Liver (tissue), 9 donors: Measurements from ENCODE around the gene ZNF785. TPM values are rescaled to one million over a fixed set of nuclear protein-coding genes. Genes with fewer than 3 reads are reported as not detected.

Source experiments
- DNase-seq: peaks from one replicate; pipeline ENCODE4 v3.0.0-alpha.2; 2017; ENCODE audit warnings: low spot score
- H3K27ac ChIP-seq, 2 donors: one replicate each; pipeline ENCODE4 v1.7.0; 2013; ENCODE audit warnings: inconsistent platforms in 2 of 2, low read length in 2 of 2, control low read depth in 1 of 2, low read depth in 1 of 2, mild to moderate bottlenecking in 1 of 2
- H3K27me3 ChIP-seq, 4 donors: one replicate each; pipeline versions ENCODE4 v1.6.1 to v1.7.0; 2013; ENCODE audit warnings: low read length in 3 of 4, inconsistent platforms in 1 of 4, mild to moderate bottlenecking in 1 of 4, moderate library complexity in 1 of 4; ENCODE audit not compliant: control insufficient read depth in 4 of 4, insufficient read depth in 4 of 4
- H3K36me3 ChIP-seq, 4 donors: one replicate each; pipeline versions ENCODE4 v1.6.1 to v1.7.0; 2013; ENCODE audit warnings: low read length in 3 of 4, mild to moderate bottlenecking in 3 of 4, low read depth in 1 of 4, moderate library complexity in 1 of 4; ENCODE audit not compliant: control insufficient read depth in 4 of 4, insufficient read depth in 3 of 4
- H3K4me1 ChIP-seq, 4 donors: one replicate each; pipeline versions ENCODE4 v1.6.1 to v1.7.0; 2013; ENCODE audit warnings: low read length in 3 of 4, mild to moderate bottlenecking in 3 of 4, moderate library complexity in 1 of 4; ENCODE audit not compliant: control insufficient read depth in 4 of 4, insufficient read depth in 4 of 4
- H3K4me3 ChIP-seq, 3 donors: one replicate each; pipeline versions ENCODE4 v1.6.1 to v1.7.0; 2013; ENCODE audit warnings: low read length in 3 of 3, control low read depth in 1 of 3, low read depth in 1 of 3, mild to moderate bottlenecking in 1 of 3
- H3K9ac ChIP-seq, 2 donors: one replicate each; pipeline ENCODE4 v1.7.0; 2013; ENCODE audit warnings: low read length in 2 of 2, mild to moderate bottlenecking in 2 of 2, moderate library complexity in 2 of 2, control low read depth in 1 of 2, low read depth in 1 of 2
- H3K9me3 ChIP-seq, 4 donors: one replicate each; pipeline versions ENCODE4 v1.6.1 to v1.7.0; 2013; ENCODE audit warnings: low read length in 3 of 4; ENCODE audit not compliant: control insufficient read depth in 4 of 4
- EGR1 ChIP-seq, 2 donors: IDR thresholded peaks; 2 replicates each; pipeline ENCODE4 v1.6.1; 2016 to 2018; ENCODE audit warnings: antibody characterized with exemption in 2 of 2, low read depth in 2 of 2
- FOXA1 ChIP-seq: IDR thresholded peaks from 2 replicates; pipeline ENCODE4 v1.6.1; 2016; ENCODE audit warnings: antibody characterized with exemption
- FOXA2 ChIP-seq: IDR thresholded peaks from 2 replicates; pipeline ENCODE4 v1.6.1; 2016; ENCODE audit warnings: antibody characterized with exemption
- GABPA ChIP-seq, 2 donors: IDR thresholded peaks in 1 of 2; conservative IDR thresholded peaks in 1 of 2; 2 replicates each; pipeline ENCODE4 v1.6.1; 2016; ENCODE audit warnings: antibody characterized with exemption in 2 of 2, mild to moderate bottlenecking in 1 of 2, moderate library complexity in 1 of 2
- HNF4A ChIP-seq, 2 donors: conservative IDR thresholded peaks; 2 replicates each; pipeline ENCODE4 v1.6.1; 2016; ENCODE audit warnings: antibody characterized with exemption in 2 of 2, mild to moderate bottlenecking in 2 of 2
- HNF4G ChIP-seq: IDR thresholded peaks from 2 replicates; pipeline ENCODE4 v1.6.1; 2016; ENCODE audit warnings: antibody characterized with exemption
- NR2F2 ChIP-seq: IDR thresholded peaks from 2 replicates; pipeline ENCODE4 v1.6.1; 2016; ENCODE audit warnings: antibody characterized with exemption
- RAD21 ChIP-seq, 2 donors: IDR thresholded peaks; 2 replicates each; pipeline ENCODE4 v1.6.1; 2016; ENCODE audit warnings: antibody characterized with exemption in 2 of 2, mild to moderate bottlenecking in 2 of 2
- RXRA ChIP-seq, 2 donors: IDR thresholded peaks; 2 replicates each; pipeline ENCODE4 v1.6.1; 2017 to 2018; ENCODE audit warnings: antibody characterized with exemption in 2 of 2, mild to moderate bottlenecking in 1 of 2
- SP1 ChIP-seq: IDR thresholded peaks from 2 replicates; pipeline ENCODE4 v1.6.1; 2018; ENCODE audit warnings: antibody characterized with exemption, mild to moderate bottlenecking
- TAF1 ChIP-seq: conservative IDR thresholded peaks from 2 replicates; pipeline ENCODE4 v1.6.1; 2016; ENCODE audit warnings: antibody characterized with exemption, mild to moderate bottlenecking
- YY1 ChIP-seq: IDR thresholded peaks from 2 replicates; pipeline ENCODE4 v1.6.1; 2016; ENCODE audit warnings: antibody characterized with exemption, mild to moderate bottlenecking
- WGBS: extraction: QIAGEN DNeasy Blood & Tissue Kit; methylation state at CpG from one replicate; pipeline ENCODE4 v1.1.7; 2013; 5-methylcytosine and 5-hydroxymethylcytosine counted together
- polyA plus RNA-seq, 2 donors: library from polyadenylated mRNA; stranded (reverse) in 1 of 2; unstranded in 1 of 2; fragments of 200-250 nt in 1 of 2; fragments of >200 nt in 1 of 2; fragmentation: Nextera tagmentation in 1 of 2; extraction: Ambion mirVana in 1 of 2; gene quantifications; one replicate each; pipeline versions ENCODE4 v1.2.1 to v1.2.3, GENCODE V29; 2013 to 2015
- total RNA-seq, 2 donors: library from RNA; depleted of rRNA; stranded (reverse); fragments of >200 nt; gene quantifications; one replicate each; pipeline ENCODE4 v1.2.3, GENCODE V29; 2014
- TF ChIP-seq, protein P1 (sequence below): IDR thresholded peaks from 2 replicates; pipeline ENCODE4 v1.6.1; 2016; ENCODE audit warnings: antibody characterized with exemption
- TF ChIP-seq, protein P2 (sequence below): fragments of 150-350 bp; IDR thresholded peaks from 2 replicates; pipeline ENCODE4 v1.5.1; 2017; ENCODE audit warnings: improper control_type of control experiment, low read depth, low read length; ENCODE audit not compliant: missing input control
- TF ChIP-seq, protein P3 (sequence below): IDR thresholded peaks from 2 replicates; pipeline ENCODE4 v1.6.1; 2016; ENCODE audit warnings: antibody characterized with exemption, mild to moderate bottlenecking
- TF ChIP-seq, protein P4 (sequence below): IDR thresholded peaks from 2 replicates; pipeline ENCODE4 v1.6.1; 2016; ENCODE audit warnings: antibody characterized with exemption
- donor health status: healthy.
- donor health status: healthy.
- donor health status: healthy.
- donor health status: healthy.
- donor health status: healthy.

The ZNF785 gene
- total and polyA plus RNA-seq, 4 donors, result 1.8 to 5.9 (median 3.3) TPM

DNA sequence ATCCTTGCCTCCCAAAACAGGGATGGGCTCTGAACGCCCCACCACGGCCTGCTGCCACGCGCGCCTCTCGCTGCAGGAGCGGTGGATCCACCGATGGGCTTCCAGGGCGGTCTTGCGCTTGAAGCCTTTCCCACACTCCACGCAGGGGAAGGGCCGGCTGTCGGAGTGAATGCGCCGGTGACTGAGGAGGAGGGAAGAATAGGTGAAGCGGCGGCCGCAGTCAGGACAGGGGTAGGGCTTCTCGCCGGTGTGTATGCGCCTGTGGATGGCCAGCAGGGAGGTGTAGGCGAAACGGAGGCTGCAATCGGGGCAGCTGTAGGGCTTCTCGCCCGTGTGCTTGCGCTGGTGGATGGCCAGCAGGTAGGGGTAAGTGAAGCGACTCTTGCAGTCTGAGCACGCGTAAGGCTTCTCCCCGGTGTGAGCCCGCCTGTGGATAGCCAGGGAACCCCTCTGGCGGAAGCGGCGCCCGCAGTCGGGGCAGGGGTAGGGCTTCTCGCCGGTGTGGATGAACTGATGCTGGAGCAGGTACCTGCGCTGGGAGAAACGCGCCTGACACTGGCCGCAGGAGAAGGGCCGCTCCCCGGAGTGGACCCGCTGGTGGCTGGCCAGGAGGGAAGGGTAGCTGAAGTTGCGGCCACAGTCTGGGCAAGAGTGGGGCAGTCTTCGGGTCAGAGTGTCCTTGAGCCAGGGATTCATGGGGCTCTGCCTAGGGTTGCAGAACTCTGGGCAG, 2.7 kb downstream of the ZNF785 start (continued):
- TF ChIP-seq, protein P1, sequence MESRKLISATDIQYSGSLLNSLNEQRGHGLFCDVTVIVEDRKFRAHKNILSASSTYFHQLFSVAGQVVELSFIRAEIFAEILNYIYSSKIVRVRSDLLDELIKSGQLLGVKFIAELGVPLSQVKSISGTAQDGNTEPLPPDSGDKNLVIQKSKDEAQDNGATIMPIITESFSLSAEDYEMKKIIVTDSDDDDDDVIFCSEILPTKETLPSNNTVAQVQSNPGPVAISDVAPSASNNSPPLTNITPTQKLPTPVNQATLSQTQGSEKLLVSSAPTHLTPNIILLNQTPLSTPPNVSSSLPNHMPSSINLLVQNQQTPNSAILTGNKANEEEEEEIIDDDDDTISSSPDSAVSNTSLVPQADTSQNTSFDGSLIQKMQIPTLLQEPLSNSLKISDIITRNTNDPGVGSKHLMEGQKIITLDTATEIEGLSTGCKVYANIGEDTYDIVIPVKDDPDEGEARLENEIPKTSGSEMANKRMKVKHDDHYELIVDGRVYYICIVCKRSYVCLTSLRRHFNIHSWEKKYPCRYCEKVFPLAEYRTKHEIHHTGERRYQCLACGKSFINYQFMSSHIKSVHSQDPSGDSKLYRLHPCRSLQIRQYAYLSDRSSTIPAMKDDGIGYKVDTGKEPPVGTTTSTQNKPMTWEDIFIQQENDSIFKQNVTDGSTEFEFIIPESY, result no peak
- no peak for TF ChIP-seq HNF4A (conservative IDR thresholded peaks at IDR 0.05)
- TF ChIP-seq SP1, result no peak
- no peak for TF ChIP-seq EGR1 (IDR thresholded peaks at IDR 0.05; ENCODE audit: low read depth in 2 of 2)
- no peak for TF ChIP-seq HNF4G
- no peak for TF ChIP-seq RAD21 (IDR thresholded peaks at IDR 0.05)
- TF ChIP-seq RXRA (IDR thresholded peaks at IDR 0.05), result no peak

DNA sequence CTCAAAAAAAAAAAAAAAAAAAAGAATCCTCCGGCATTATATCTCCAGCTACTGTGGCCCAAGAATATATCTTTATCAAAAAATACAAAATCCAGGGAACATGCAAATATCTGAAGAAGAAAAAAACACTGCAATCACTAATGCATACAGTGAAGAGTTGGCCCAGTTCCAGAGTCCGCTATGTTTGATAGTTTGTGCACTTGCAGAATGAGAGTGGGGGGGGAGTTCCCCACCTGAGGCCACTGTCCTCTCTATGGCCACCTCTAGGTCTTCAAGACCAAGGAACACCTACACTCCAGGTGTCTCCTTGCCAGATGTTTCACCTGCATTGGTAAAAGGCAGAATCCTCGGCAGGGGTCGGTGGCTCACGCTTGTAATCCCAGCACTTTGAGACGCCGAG, 4.0 kb downstream of the ZNF785 start:
- no peak for TF ChIP-seq HNF4G
- TF ChIP-seq GABPA (IDR thresholded peaks at IDR 0.05 in 1 of 2, conservative IDR thresholded peaks at IDR 0.05 in 1 of 2), result no peak
- no peak for TF ChIP-seq RAD21 (IDR thresholded peaks at IDR 0.05)
- no peak for TF ChIP-seq RXRA (IDR thresholded peaks at IDR 0.05)
- TF ChIP-seq FOXA1, result no peak
- TF ChIP-seq NR2F2, result no peak
- TF ChIP-seq, protein P2, sequence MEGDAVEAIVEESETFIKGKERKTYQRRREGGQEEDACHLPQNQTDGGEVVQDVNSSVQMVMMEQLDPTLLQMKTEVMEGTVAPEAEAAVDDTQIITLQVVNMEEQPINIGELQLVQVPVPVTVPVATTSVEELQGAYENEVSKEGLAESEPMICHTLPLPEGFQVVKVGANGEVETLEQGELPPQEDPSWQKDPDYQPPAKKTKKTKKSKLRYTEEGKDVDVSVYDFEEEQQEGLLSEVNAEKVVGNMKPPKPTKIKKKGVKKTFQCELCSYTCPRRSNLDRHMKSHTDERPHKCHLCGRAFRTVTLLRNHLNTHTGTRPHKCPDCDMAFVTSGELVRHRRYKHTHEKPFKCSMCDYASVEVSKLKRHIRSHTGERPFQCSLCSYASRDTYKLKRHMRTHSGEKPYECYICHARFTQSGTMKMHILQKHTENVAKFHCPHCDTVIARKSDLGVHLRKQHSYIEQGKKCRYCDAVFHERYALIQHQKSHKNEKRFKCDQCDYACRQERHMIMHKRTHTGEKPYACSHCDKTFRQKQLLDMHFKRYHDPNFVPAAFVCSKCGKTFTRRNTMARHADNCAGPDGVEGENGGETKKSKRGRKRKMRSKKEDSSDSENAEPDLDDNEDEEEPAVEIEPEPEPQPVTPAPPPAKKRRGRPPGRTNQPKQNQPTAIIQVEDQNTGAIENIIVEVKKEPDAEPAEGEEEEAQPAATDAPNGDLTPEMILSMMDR, result no peak
- no peak for TF ChIP-seq TAF1
- TF ChIP-seq, protein P3, sequence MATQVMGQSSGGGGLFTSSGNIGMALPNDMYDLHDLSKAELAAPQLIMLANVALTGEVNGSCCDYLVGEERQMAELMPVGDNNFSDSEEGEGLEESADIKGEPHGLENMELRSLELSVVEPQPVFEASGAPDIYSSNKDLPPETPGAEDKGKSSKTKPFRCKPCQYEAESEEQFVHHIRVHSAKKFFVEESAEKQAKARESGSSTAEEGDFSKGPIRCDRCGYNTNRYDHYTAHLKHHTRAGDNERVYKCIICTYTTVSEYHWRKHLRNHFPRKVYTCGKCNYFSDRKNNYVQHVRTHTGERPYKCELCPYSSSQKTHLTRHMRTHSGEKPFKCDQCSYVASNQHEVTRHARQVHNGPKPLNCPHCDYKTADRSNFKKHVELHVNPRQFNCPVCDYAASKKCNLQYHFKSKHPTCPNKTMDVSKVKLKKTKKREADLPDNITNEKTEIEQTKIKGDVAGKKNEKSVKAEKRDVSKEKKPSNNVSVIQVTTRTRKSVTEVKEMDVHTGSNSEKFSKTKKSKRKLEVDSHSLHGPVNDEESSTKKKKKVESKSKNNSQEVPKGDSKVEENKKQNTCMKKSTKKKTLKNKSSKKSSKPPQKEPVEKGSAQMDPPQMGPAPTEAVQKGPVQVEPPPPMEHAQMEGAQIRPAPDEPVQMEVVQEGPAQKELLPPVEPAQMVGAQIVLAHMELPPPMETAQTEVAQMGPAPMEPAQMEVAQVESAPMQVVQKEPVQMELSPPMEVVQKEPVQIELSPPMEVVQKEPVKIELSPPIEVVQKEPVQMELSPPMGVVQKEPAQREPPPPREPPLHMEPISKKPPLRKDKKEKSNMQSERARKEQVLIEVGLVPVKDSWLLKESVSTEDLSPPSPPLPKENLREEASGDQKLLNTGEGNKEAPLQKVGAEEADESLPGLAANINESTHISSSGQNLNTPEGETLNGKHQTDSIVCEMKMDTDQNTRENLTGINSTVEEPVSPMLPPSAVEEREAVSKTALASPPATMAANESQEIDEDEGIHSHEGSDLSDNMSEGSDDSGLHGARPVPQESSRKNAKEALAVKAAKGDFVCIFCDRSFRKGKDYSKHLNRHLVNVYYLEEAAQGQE, result no peak
- no peak for TF ChIP-seq SP1
- no peak for TF ChIP-seq YY1
- TF ChIP-seq FOXA2, result no peak
- TF ChIP-seq, protein P4, sequence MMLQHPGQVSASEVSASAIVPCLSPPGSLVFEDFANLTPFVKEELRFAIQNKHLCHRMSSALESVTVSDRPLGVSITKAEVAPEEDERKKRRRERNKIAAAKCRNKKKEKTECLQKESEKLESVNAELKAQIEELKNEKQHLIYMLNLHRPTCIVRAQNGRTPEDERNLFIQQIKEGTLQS, result no peak
- TF ChIP-seq, protein P1, result no peak
- H3K9me3 ChIP-seq, result no peaks in the 10 kb centered on the region
- H3K27me3 ChIP-seq, result no peaks in the 10 kb centered on the region
- no peak overlapping the region for H3K4me3 ChIP-seq
- H3K4me1 ChIP-seq, result peaks cover 2 to 21% (median 10%) of the 10 kb centered on the region in 4 donors
- no peak overlapping the region for H3K27ac ChIP-seq
- no peak for DNase-seq
- WGBS, result 91% methylated on average over 7 of the region's 7 CpGs
- peaks cover 3 to 17% (median 7%) of the 10 kb centered on the region in 4 donors for H3K36me3 ChIP-seq
- no peak overlapping the region for H3K9ac ChIP-seq
